CD4-positive, alpha-beta T cell (primary cell): ENCODE results near the gene PPP1R9B. TPM values are rescaled to one million over a fixed set of nuclear protein-coding genes. Genes with fewer than 3 reads are reported as not detected.

Experiments
- ATAC-seq: fragments of 200-7000 bp; cut with Tn5 transposase; one replicate; pipeline ENCODE4 v1.10.0; 2022; ENCODE audit warnings: mild to moderate bottlenecking; ENCODE audit not compliant: poor library complexity
- CTCF ChIA-PET: fragments of 350-600 bp; sonication (Branson Sonifier 250); formaldehyde crosslinking; loops from one replicate; lab custom pipeline; 2021; ENCODE audit warnings: antibody characterized with exemption, inconsistent platforms; lab: Charles Lee
- POLR2A ChIA-PET: fragments of 350-600 bp; sonication (Branson Sonifier 250); formaldehyde crosslinking; loops from one replicate; lab custom pipeline; 2021; ENCODE audit warnings: antibody characterized with exemption, inconsistent platforms; lab: Charles Lee
- DNase-seq, 14 experiments: peaks; one replicate each; pipeline ENCODE4 v3.0.0-alpha.2; 2013 to 2020; ENCODE audit warnings: mixed read lengths in 2 of 14
- H3K27ac ChIP-seq, 2 donors: one replicate each; pipeline versions ENCODE4 v1.5.1 to v1.7.0; 2013; ENCODE audit warnings: low read length in 2 of 2, low read depth in 1 of 2, mild to moderate bottlenecking in 1 of 2
- H3K27me3 ChIP-seq, 2 experiments: 1 replicate in 1 of 2; 2 replicates in 1 of 2; pipeline versions ENCODE4 v1.6.1 to v1.7.0; 2013; ENCODE audit warnings: low read length in 2 of 2, control low read depth in 1 of 2, mild to moderate bottlenecking in 1 of 2, moderate library complexity in 1 of 2; ENCODE audit not compliant: insufficient read depth in 2 of 2, control insufficient read depth in 1 of 2
- H3K36me3 ChIP-seq: one replicate; pipeline ENCODE4 v1.6.1; 2013; ENCODE audit warnings: low read length, control low read depth; ENCODE audit not compliant: insufficient read depth
- H3K4me1 ChIP-seq: one replicate; pipeline ENCODE4 v1.6.1; 2013; ENCODE audit warnings: low read length, control low read depth; ENCODE audit not compliant: insufficient read depth
- H3K4me3 ChIP-seq: one replicate; pipeline ENCODE4 v1.5.1; 2013; ENCODE audit warnings: mild to moderate bottlenecking, low read length, moderate library complexity
- H3K9me3 ChIP-seq, 2 experiments: 1 replicate in 1 of 2; 2 replicates in 1 of 2; pipeline versions ENCODE4 v1.6.1 to v1.7.0; 2013; ENCODE audit warnings: low read length in 2 of 2, mild to moderate bottlenecking in 2 of 2, control low read depth in 1 of 2, moderate library complexity in 1 of 2; ENCODE audit not compliant: control insufficient read depth in 1 of 2, insufficient read depth in 1 of 2
- H3K27ac Mint-ChIP-seq: one replicate; pipeline ENCODE4 v1.8.0; 2020; ENCODE audit warnings: mixed read lengths
- H3K27me3 Mint-ChIP-seq: one replicate; pipeline ENCODE4 v1.8.0; 2021; ENCODE audit warnings: mixed read lengths
- H3K36me3 Mint-ChIP-seq: one replicate; pipeline ENCODE4 v1.8.0; 2021; ENCODE audit warnings: low read depth, mixed read lengths
- H3K4me1 Mint-ChIP-seq: one replicate; pipeline ENCODE4 v1.8.0; 2021; ENCODE audit warnings: low read depth, mixed read lengths
- H3K4me3 Mint-ChIP-seq: one replicate; pipeline ENCODE4 v1.8.0; 2020; ENCODE audit warnings: mild to moderate bottlenecking, mixed read lengths
- H3K9me3 Mint-ChIP-seq: one replicate; pipeline ENCODE4 v1.8.0; 2020; ENCODE audit warnings: mixed read lengths
- CTCF ChIP-seq: fragments of 200-600 bp; IDR thresholded peaks from one replicate; pipeline ENCODE4 v1.8.0; 2022; ENCODE audit warnings: antibody characterized with exemption, mild to moderate bottlenecking
- intact Hi-C, 2 experiments: fragments of 100-400 bp; cut with DNase I in 1 of 2; cut with micrococcal nuclease in 1 of 2; formaldehyde crosslinking; loops; one replicate each; pipeline versions ENCODE4 v1.15.1 to v1.9.0; 2023 to 2025; cut with DNase I, micrococcal nuclease
- total RNA-seq, 174 experiments: library from RNA in 2 of 174; stranded (reverse) in 2 of 174; gene quantifications; one replicate each; pipeline ENCODE4 v1.2.3 and lab custom pipeline; 2021 to 2026

PPP1R9B gene
- total RNA-seq, 2 experiments from 2014 or later, result 53.4 to 55.7 TPM

- H3K27ac Mint-ChIP-seq, result peak overlapping the region; percentile 32
- peak; percentile 34 for ATAC-seq
Measured at GRCh38 chr17:50184064-50184463, 33.6 kb upstream of the PPP1R9B start.

GRCh38 chr17:50183421-50183994, 33.0 kb upstream of the PPP1R9B start:
- Histone ChIP-seq H3K27me3 (no peaks in the 10 kb centered on the region), H3K4me1 (peaks cover 17% of the 10 kb centered on the region), H3K36me3 (no peaks in the 10 kb centered on the region), H3K27ac (no peak overlapping the region), H3K4me3 (peak overlapping the region; percentile 24), H3K9me3 (no peaks in the 10 kb centered on the region)
- CTCF ChIA-PET, result no interaction called here
- Mint-ChIP-seq H3K9me3 (no peaks in the 10 kb centered on the region), H3K4me1 (peaks cover 19% of the 10 kb centered on the region), H3K27ac (peak overlapping the region; percentile 32), H3K36me3 (no peaks in the 10 kb centered on the region), H3K4me3 (peak overlapping the region; percentile 49), H3K27me3 (no peaks in the 10 kb centered on the region)
- DNase-seq (peak in 1 of 14 experiments; percentile 34), ATAC-seq (peak; percentile 39)
- no peak for TF ChIP-seq CTCF
- intact Hi-C loops, result no loop called here
- POLR2A ChIA-PET, result no interaction called here

More at GRCh38 chr17:50184064-50184463, 33.6 kb upstream of the PPP1R9B start:
- H3K4me1 Mint-ChIP-seq, result peaks cover 15% of the 10 kb centered on the region
- no peak for DNase-seq
- peak; percentile 11 for TF ChIP-seq CTCF
- ChIA-PET POLR2A (no interaction called here), CTCF (no interaction called here)
- H3K4me1 ChIP-seq, result peaks cover 17% of the 10 kb centered on the region
- intact Hi-C loops, result no loop called here
- no peaks in the 10 kb centered on the region for H3K27me3 ChIP-seq
- H3K36me3 Mint-ChIP-seq, result no peaks in the 10 kb centered on the region
- no peaks in the 10 kb centered on the region for H3K9me3 ChIP-seq
- no peaks in the 10 kb centered on the region for H3K36me3 ChIP-seq
- H3K27ac ChIP-seq, result no peak overlapping the region
- H3K9me3 Mint-ChIP-seq, result no peaks in the 10 kb centered on the region
- H3K4me3 Mint-ChIP-seq, result peak overlapping the region; percentile 49
- H3K4me3 ChIP-seq, result peak overlapping the region; percentile 24
- H3K27me3 Mint-ChIP-seq, result no peaks in the 10 kb centered on the region

GRCh38 chr17:50182783-50183420, 32.4 kb upstream of the PPP1R9B start:
- no peaks in the 10 kb centered on the region for H3K36me3 Mint-ChIP-seq
- no peak overlapping the region for H3K27ac Mint-ChIP-seq
- Histone ChIP-seq H3K4me3 (no peak overlapping the region), H3K27me3 (no peaks in the 10 kb centered on the region), H3K4me1 (peaks cover 23% of the 10 kb centered on the region), H3K36me3 (no peaks in the 10 kb centered on the region), H3K9me3 (no peaks in the 10 kb centered on the region), H3K27ac (no peak overlapping the region)
- CTCF ChIA-PET, result no interaction called here
- H3K9me3 Mint-ChIP-seq, result no peaks in the 10 kb centered on the region
- ATAC-seq (no peak), DNase-seq (no peak)
- POLR2A ChIA-PET, result no interaction called here
- no peak overlapping the region for H3K4me3 Mint-ChIP-seq
- intact Hi-C loops, result no loop called here
- no peaks in the 10 kb centered on the region for H3K27me3 Mint-ChIP-seq
- TF ChIP-seq CTCF, result no peak
- peaks cover 25% of the 10 kb centered on the region for H3K4me1 Mint-ChIP-seq
